Activated CD4-positive, alpha-beta T cell treated with anti-CD3 and anti-CD28 coated beads, Interleukin-2, Interleukin-4, amounts not matched to agents 100 ng/mL and 50 ng/mL, durations not matched to agents 16 hours and 8 hours (primary cell): Measurements from ENCODE around the gene KDM4C.

Source experiments
- DNase-seq: peaks from one replicate; pipeline ENCODE4 v3.0.0-alpha.2; 2020; ENCODE audit warnings: low spot score

The KDM4C gene

DNA sequence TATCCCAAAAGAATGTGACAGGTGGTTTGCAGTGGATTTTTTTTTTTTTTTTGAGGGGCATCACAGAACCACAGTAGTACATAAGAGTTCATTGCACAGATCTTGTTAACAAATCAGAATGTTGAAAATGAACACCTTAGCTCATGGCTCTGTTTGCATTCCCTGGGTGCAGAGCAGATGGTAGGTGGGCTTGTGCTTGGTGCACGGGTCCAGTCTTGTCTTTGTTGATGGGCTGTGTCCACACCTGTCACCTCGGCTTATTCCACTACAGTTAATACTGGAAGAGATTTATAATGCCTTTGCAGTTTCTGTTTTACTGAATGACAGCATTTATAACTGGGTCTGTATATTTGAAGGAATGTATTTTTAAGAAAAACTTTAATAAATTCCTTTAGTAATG, 146.6 kb downstream of the KDM4C start:
- no peak for DNase-seq

DNA sequence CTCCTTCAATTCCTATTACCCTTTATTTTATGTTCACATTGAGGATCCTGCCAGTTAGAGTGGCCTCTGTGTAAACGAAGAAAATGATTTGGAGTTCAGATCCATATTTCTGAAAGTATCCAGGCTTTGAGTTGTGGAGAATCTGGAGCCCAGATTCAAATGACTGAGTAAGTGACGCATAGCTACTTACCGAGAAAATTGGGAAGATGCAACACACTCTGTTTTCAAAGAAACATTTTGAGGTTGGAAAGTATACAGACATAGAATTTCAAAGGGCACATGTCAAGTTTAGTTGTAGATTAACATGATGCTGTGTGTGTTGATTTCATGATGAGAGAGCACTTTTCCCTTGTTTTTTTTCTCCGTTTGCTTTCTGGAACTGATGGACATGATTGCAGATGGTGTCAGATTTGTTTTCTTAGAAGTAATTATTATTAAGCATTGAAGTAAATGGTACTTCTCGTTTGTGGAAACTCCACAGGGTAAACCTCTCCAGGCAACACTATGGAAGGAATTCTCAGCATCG, 148.1 kb downstream of the KDM4C start:
- DNase-seq: no peak

DNA sequence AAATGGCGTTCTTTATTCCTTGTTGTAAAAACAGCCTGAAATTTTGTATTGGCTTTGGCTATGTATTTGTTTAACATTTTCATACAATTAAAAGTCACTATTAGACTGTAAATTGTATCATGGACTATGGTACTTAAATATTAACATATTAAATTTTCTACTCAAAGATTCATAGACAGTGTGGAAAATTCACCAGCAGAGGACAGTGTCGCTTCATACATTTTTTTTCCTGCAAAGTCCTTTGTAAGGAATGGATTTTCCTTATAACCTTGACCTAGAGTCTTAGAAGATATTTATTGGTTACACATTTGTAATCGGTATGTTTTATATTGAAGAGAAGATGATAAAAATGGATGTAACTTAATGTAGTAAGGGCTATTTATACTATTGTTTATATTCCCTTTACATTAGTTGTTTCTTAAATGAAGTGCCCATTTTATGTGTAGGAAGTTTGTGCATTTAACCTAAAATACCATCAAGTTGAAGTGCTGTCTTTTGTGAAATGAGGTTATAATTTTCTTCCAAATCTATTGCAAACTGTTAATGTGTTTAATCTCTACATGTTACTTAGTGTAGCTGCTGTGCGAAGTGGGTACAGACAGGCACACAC, 150.1 kb downstream of the KDM4C start:
- no peak for DNase-seq

DNA sequence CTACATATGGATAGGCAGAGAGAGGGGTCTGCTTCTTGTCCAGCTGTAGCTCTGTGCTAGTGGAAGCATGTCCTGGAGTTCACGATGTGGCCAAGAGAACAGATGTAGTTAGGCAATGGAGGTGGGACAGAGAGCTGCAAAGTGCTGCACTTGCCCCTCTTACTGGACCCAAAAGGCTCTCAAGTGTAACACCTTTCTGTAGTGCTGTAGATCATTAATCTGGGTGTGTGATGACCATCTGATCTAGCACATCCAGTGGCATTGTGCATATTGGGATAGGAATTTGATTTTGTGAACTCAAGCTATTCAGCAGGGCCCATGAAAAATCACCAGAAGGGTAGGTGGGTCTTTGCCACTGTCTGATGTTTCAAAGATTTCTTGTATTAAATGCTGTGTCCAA, 151.4 kb downstream of the KDM4C start:
- no peak for DNase-seq

DNA sequence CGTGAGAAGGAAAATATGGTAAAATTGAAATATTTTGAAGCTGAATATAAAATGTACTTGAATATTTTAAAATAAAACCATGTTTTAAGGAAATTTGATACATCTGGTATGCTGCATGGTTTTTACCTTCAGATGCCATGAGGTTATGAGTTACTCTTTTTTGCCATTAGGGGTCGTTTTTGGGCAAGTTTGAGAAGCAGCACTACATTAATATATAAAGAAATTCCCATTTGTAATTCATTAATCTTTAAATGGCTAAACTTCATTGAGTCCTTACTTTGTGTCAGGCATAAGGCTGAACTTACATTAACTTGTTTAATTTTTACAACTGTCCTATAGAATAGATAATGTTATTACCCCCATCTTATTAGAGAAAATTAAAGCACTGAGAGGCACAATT, 152.3 kb downstream of the KDM4C start:
- no peak for DNase-seq

DNA sequence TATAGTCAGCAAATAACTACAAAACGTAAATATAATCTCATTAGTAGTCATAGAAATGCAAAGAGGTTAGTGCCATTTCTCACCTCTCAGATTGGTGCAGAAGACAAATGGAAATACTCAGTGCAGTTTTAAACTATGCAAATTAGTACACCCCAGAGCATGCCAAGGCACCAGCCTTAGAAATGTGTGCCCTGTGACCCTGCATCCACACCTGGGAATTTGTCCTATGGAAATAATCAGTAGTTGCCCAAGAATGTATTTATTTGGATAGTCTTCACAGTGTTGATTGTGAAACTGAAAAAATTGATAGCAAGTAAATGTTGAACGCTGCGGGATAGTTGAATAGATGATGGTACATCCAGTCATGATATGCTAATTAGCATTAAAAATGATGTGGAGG, 152.7 kb downstream of the KDM4C start:
- no peak for DNase-seq

DNA sequence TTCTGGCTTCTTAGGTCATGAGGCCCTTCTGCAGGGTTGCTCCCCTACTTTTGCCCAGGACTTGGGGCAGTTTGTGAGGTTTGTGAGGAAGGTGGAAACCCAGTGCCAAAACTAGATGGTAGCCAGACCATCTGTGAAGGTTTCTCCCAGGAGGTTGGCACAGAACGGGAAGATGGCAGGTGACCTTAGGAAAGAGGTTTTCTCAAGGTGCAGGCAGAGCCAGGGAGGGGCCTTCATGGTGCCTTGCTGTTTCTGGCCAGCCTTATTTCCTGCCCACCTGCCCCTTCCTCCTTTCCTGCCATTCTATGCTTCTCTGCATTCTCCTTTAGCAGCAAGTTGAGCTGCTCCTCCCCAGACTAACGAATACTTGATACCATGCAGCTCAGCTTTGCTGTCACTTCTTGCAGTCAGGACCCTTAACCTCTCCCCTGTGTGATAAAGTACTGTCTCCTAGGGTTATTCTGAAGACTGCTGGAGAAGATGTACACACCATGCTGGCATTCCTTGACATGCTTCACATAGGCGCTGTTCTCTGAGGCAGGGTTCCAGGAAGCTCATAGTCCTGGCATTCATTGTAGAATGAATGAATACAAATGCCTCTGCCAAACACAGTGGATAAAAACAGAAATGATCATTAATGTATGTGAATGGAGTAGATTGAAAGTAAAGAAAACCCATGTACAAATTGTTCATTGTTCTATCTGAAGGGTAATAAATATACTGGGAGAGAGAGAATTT, 154.3 kb downstream of the KDM4C start:
- DNase-seq: no peak

DNA sequence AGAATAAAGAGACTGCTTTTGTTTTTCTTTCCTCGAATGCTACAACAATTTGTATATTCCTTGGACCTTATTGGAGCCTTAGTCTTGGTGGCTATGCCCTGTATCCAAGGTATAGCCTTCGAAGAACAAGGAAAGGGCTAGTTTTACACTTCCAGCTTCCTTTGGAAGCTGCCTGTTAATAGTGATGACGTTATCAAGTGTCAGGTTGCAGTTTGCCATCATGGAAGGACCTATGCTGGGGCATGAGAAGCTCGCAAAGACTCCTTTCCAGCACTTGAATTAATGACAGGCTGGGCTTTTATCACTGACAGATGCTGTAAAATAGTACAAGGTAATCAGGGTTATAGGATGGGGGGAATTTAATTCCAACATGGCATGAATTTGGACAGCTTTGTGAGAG, 157.9 kb downstream of the KDM4C start:
- DNase-seq: no peak

DNA sequence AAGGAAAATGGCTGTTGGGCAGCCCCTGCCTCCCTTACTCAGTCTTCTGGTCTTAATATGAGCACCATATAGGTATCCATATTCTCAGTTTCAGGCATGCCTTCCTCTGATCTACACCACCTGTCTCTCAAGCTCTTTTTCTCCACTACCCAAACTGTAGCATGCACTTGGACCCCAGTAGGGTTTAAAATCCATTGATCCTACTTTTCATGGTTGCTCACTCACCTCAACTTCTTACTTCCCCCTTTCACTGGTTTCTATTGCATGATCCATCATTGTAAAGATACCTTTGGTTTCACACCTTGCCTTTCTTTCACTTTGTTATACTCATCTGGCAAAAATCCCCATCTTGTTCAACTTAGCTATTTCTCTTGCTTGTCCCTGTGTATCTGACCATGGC, 159.4 kb downstream of the KDM4C start:
- no peak for DNase-seq

DNA sequence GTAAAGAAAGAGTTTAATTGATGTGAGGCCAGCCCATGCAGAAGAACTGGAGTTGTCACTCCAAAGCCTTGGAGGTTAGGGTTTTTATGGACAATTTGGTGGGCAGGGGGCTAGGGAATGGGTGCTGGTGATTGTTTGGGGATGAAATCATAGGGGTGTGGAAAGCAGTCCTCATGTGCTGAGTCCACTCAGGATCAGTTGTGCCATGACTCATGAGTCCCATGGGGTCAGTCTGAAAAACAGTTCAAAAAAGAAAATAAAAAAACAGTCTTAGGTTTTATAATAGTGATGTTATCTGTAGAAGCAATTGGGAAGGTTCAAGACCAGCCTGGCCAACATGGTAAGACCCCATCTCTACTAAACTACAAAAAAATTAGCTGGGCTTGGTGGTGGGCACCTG, 162.3 kb downstream of the KDM4C start:
- DNase-seq: no peak

DNA sequence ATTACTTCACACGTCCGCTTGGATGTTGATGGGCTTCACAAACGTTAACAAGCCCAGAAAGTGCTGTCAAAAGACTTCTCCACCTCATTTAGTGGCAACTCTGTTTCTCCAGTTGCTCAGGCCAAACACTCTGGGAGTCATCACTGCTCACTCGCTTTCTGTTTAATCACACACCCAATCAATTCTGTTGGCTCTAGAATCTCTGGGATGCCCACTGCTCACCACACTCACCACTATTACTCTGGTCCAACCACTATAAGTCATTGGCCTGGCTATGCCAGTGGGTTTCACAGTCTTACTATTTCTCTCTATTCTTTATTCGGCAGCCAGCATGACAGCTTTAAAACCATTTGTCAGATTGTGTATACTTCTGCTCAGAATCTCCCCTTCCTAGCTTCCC, 163.5 kb downstream of the KDM4C start:
- no peak for DNase-seq

DNA sequence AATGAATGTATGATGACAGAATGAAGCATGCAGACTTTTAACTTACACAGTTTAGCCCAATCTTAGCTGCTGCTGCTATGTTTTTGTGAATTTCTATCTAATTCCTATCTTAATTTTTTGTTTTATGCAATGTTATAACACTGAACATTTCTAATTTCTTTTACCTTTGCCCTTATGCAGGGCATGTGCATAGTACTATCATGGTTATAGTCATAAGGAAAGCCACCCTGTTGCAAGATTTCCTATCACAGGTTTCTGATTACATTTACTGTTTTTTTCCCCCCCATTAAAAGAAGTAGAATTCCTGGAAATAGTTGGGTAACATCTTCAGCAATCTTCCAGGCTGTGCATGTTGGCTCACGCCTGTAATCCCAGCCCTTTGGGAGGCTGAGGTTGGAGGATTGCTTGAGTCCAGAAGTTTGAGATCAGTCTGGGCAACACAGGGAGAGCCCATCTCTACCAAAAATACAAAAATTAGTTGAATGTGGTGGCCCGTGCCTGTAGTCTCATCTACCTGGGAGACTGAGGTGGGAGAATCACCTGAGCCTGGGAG, 164.4 kb downstream of the KDM4C start:
- peak; percentile 30 for DNase-seq

DNA sequence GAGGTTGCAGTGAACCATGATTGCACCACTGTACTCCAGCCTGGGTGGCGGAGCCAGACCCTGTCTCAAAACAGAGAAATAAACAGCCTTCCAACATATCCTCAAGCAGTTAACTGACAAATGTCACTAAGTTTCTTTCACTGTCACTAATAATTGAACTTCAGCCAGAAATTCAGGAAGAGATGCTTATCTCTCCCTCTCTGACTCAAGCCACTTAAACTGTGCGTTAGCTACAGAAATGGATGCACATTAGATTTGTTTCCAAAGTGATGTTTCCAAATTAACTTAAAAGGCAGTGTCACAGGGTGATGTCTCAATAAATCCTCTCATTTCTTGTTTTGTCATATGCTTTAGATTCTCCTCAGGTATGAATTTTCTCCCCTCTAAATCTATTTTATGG, 164.9 kb downstream of the KDM4C start:
- DNase-seq: peak; percentile 22

DNA sequence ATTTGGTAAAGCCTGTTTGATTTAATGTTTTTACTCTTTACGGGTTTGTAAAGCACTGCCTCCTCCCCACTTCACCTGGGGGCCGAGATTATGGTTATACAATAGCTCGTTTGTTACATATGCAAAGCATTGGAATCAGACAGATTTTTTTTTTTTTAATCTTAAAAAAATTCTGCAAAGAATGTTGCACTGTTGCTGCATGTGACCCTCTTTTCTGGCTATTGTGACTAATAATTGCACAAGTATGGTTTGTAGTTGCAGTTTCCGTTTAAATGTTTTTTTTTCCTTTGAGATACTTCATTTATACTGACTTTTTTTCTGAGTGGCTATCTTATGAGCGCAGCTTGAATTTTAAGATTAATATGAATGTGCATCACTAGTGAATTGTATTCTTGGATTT, 165.3 kb downstream of the KDM4C start:
- peak; percentile 31 for DNase-seq

DNA sequence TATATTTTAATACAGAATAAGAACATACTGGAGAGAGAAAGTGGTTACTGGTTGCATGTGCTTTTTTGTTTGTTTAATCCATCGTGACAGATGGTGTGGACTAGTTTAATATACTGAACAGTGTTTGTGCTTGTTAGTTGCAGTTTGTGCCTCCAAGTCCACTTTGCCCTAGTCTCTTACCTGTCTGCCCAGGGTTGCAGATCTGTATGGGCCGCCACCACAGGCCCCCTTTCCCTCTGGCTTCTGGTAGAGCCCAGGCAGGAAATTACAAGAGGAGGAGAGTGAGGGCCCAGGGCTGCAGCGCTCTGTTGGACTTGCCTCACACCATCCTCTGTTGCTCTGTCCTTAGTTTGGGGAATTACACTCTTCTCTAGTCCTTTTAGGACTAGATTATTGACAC, 166.4 kb downstream of the KDM4C start:
- no peak for DNase-seq

DNA sequence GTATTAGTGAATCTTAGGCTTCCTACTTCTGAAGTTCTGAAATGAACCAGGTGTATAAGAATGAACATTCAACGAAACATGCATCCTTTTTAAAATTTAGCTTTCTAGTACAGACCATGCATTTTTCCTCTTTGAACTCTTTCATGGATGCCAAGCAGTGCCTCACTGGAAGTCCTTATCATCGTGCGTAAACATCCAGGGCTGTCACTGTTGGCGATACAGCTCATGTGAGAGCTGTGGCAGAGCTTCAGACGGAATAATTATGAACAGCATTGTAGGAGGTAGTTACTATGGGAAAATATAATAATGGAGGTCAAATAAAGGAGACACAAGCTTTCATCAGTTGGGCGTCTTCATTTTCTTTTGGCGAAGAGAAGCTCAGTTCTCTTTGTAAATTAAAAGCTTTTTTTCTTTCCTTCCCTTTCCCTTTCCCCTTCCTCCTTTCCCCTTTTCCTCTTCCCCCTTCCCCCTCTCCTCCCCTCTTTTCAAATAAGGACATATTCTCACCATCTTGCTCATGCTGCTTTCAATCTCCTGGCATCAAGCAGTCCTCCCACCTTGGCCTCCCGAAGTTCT, 167.3 kb downstream of the KDM4C start:
- DNase-seq: no peak

DNA sequence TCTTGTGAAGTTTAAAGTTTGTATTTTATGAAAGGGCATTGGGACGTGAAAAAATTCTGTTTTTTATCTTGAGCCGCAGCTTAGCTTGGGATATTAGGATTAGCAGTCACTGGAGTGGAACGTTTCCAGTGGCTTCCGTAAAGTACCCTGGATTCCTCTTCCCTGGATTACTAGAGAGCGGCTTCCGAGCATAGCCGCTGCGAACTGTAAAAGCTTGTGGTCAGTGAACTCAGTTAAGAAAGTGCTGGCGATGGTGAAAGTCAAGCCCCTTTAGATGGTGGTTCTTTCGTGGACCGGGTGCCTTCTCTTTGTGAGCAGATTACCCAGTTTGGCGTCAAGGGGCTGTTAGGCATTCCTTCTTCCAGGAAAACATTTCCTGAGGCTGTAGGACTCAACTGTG, 168.1 kb downstream of the KDM4C start:
- DNase-seq: no peak

DNA sequence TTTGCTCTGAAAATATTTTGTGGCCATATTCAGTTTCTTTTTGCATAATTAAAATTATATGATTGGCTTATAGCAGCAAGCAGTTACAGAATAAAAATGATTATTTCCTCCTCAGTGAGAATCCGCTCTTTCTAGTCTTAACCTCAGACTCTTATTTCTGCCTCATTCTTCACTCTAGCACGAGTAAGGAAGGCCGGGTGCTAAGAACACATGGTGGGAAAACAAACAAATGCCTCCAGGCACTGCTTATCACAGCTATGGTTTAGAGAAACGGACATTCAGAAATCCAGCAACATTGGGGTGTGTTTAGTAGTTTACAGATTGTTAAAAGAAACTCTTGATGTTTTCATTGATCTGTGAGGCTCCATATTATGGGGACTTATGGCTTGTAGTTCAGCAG, 168.7 kb downstream of the KDM4C start:
- DNase-seq: no peak

DNA sequence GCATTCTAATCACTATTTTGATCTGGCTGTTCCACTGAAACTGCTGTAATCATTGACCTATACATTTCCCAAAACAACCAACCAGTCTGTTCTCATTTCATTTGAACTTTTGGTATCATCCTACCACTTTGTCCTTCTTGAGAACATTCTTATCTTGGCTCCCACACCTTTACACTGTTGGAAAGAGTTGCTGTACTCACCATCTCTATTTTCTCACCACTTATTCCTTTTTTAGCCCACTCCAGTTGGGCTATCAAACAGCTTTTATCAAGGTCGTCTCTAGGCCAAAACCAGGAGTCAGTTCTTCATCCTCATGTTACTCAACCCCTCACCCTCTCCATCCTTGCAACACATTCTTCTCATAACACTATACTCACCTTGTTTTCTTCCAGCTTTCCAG, 170.1 kb downstream of the KDM4C start:
- no peak for DNase-seq

DNA sequence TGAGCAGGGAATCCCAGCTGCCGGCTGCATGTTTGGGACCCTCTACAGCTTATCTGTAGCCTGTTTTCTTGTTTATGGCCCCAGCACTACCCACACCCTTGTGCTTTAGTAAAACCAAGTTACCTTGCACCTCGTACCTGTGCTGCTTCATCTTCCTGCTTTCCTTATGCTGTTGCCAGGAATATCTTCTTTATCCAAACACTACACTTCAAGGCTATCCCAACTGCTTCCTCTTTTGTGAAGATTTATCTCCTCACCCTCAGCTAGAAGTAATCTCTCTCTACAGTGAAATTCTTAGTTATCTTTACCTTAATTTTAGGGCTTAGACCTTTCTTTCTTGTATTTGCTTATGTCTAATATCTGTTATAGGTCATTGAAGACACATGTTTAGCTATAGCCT, 171.1 kb downstream of the KDM4C start:
- no peak for DNase-seq

DNA sequence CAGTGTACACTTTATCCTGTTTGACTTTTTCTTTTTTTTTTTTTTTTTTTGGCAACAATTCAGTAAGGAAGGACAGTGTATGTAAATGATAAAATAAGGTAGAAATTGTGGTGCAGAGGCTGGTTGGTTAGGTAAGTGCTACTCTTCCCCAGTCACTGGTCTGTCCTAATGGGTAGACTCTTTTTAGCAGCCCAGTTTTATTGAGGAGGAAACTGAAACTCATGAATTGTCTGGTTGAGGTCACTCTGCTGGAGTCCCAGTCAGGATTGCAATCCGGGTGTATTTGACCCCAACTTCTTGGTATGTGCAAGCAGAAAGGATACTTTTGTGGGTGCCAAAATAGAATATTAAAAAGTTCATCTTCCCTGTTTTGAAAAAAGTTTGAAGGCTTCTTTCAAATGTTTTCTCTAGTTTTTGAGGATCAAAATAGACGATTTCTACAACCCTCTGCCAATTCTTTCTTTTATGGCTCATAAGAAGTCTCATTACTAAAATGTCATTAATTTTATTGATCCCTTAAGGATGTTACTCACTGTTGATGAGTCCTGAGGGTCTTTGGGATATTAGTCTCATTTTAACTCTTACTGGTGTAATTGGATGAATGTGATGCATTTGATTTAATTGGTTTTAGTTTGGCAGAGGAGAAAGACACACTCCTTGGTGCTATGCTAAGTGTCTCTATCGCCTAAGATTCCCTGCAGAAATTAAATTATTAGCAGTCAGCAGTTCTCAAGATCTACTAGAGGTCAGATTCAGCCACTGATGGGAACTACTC, 171.9 kb downstream of the KDM4C start:
- no peak for DNase-seq

DNA sequence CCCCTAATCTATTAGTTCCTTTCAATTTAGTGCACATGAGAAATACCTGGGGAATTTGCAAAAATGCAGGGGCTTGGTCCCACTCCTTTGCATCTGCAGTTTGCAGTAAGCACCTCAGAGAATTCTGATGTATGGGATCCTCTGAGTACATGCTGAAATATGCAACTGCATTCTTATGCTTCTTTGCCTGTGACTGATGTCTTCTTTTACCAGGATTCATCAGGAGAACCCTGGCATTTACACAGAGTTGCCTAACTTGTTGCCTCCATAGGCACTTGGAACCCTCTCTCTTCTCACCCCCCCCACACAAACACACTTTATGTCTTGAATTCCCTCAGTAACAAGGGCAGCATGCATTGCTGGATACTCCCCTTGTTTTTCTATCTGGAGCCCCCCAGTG, 173.1 kb downstream of the KDM4C start:
- no peak for DNase-seq

DNA sequence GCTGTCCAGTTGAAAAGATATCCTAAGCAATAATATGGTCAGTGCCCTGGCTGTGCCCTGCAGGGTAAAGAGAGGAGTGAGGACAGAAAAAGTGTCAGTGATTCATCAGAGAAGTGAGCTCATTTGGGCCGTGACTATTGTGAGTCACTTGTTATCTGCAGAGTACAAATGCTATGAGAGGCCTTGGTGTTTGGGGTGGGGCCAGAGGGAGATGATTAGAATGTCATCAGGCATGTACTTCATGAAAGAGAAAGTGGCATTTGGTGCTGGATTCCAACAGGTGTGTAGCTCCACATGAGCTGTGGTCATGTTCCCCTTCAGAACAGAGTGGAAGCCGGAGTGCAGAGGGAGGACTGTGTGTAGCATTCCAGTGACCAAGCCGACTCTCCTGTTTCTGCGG, 174.1 kb downstream of the KDM4C start:
- no peak for DNase-seq
